HepG2 (cell line): ENCODE measurements around the gene PNPLA2. TPM values are rescaled to one million over a fixed set of nuclear protein-coding genes. Genes with fewer than 3 reads are reported as not detected.
A peak's percentile ranks its signal among the peaks of the same experiment; 100 is the strongest.

ENCODE experiments used
- AGO2 ChIP-seq: fragments of 200-400 bp; formaldehyde crosslinking; optimal IDR thresholded peaks from 2 replicates; pipeline ENCODE3; 2017; ENCODE audit warnings: mild to moderate bottlenecking, low read depth, low read length, moderate library complexity
- AKNA ChIP-seq: sonication (generic); formaldehyde crosslinking; IDR thresholded peaks from 2 replicates; pipeline ENCODE4 v1.4.0; 2020; ENCODE audit warnings: missing genetic modification reagents, borderline replicate concordance
- ARID4A ChIP-seq: sonication (generic); formaldehyde crosslinking; IDR thresholded peaks from 2 replicates; pipeline ENCODE4 v1.5.0; 2020; ENCODE audit warnings: mild to moderate bottlenecking, missing genetic modification reagents, borderline replicate concordance
- GMEB1 ChIP-seq: sonication (generic); formaldehyde crosslinking; IDR thresholded peaks from 2 replicates; pipeline ENCODE4 v1.5.1; 2020; ENCODE audit warnings: missing genetic modification reagents, mild to moderate bottlenecking, borderline replicate concordance
- KAT2B ChIP-seq: fragments of 150-350 bp; IDR thresholded peaks from 2 replicates; pipeline ENCODE4 v1.6.1; 2014; ENCODE audit warnings: low read depth, low read length, borderline replicate concordance
- MAX ChIP-seq: IDR thresholded peaks from 2 replicates; pipeline ENCODE4 v1.6.1; 2012; ENCODE audit warnings: inconsistent platforms
- TBX2 ChIP-seq: sonication (generic); formaldehyde crosslinking; IDR thresholded peaks from 2 replicates; pipeline ENCODE4 v1.5.0; 2020; ENCODE audit warnings: missing genetic modification reagents, mild to moderate bottlenecking, borderline replicate concordance
- ZNF121 ChIP-seq: sonication (generic); formaldehyde crosslinking; IDR thresholded peaks from 2 replicates; pipeline ENCODE4 v1.5.0; 2020; ENCODE audit warnings: mild to moderate bottlenecking, missing genetic modification reagents
- ZNF124 ChIP-seq: sonication (generic); formaldehyde crosslinking; IDR thresholded peaks from 2 replicates; pipeline ENCODE4 v1.4.0; 2020; ENCODE audit warnings: missing genetic modification reagents
- ZNF205 ChIP-seq: IDR thresholded peaks from 2 replicates; pipeline ENCODE4 v1.6.1; 2018; ENCODE audit warnings: missing biosample characterization, missing genetic modification reagents
- ZNF34 ChIP-seq: sonication (generic); formaldehyde crosslinking; IDR thresholded peaks from 2 replicates; pipeline ENCODE4 v1.4.0; 2020; ENCODE audit warnings: mild to moderate bottlenecking, missing genetic modification reagents, borderline replicate concordance
- ZNF350 ChIP-seq: sonication (generic); formaldehyde crosslinking; IDR thresholded peaks from 2 replicates; pipeline ENCODE4 v1.4.0; 2020; ENCODE audit warnings: mild to moderate bottlenecking, low read depth, missing genetic modification reagents, borderline replicate concordance
- polyA plus RNA-seq, 8 experiments: library from polyadenylated mRNA; depleted of rRNA in 3 of 8; stranded (reverse) in 7 of 8; unstranded in 1 of 8; fragments of >200 nt; fragmentation: Illumina TruSeq in 4 of 8; extraction: Trizol in 4 of 8; gene quantifications; 2 replicates each; pipeline versions ENCODE4 v1.2.1 to v1.2.3, GENCODE V29; 2011 to 2016; ENCODE audit warnings: low read depth in 4 of 8, missing spikeins in 1 of 8, mixed read lengths in 1 of 8; ENCODE audit not compliant: insufficient read depth in 1 of 8
- total RNA-seq, 5 experiments: library from RNA; depleted of rRNA; stranded (reverse); fragments of >200 nt; fragmentation: Illumina TruSeq; extraction: Trizol; gene quantifications; 2 replicates each; pipeline ENCODE4 v1.2.3, GENCODE V29; 2016; ENCODE audit warnings: low read depth in 1 of 5
- TF ChIP-seq, protein P1 (sequence below): IDR thresholded peaks from 2 replicates; pipeline ENCODE4 v1.6.1; 2018; ENCODE audit warnings: missing genetic modification reagents, mild to moderate bottlenecking, missing compliant biosample characterization
- TF ChIP-seq, protein P2 (sequence below): sonication (generic); formaldehyde crosslinking; IDR thresholded peaks from 2 replicates; pipeline ENCODE4 v1.8.1; 2023; ENCODE audit warnings: missing genetic modification reagents, inconsistent platforms, borderline replicate concordance

Gene PNPLA2
- total and polyA plus RNA-seq, 2 of the 13 experiments (the other 11 are each of a cell fraction or from before 2014, with no cell fraction given) = 10.5 to 43.2 TPM

DNA sequence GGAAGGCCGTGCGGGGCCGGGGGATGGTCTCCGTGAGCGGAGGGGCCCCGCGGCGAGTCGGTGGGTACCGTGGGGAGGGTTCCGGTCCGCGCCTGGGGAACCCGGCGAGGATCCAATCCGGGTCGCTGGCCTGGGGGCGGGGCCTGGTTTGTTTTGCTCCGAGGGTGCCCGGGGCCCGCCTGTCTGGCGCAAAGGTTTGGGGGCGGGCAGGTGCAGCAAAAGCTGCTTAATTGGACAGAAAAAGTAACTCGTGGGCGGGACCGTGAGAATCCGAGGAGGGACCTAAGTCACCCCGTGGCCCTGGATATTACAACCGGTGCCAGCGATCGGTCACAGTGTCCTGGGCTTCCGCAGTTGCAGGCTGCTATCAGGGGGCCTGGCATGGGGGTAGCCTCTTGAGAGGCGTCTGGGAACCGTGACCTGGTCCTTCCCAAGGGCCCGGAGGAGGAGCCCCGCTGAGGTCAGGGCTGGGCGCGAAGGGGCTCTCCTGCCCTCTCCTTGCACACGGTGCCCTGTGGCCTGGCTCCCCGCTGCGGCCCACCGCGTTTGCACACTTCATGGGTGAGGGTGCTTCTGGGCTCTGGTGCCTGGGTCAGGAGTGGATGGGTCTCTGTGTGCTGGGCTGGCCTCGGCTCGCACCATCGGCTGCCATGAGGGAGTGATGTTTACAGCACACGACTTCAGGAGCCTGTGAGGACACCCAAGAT is 1.4 kb downstream of the PNPLA2 start (continued):
- TF ChIP-seq, protein P1, sequence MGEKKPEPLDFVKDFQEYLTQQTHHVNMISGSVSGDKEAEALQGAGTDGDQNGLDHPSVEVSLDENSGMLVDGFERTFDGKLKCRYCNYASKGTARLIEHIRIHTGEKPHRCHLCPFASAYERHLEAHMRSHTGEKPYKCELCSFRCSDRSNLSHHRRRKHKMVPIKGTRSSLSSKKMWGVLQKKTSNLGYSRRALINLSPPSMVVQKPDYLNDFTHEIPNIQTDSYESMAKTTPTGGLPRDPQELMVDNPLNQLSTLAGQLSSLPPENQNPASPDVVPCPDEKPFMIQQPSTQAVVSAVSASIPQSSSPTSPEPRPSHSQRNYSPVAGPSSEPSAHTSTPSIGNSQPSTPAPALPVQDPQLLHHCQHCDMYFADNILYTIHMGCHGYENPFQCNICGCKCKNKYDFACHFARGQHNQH (CRISPR knock-in tag) = no peak
- TF ChIP-seq ZNF124 (CRISPR knock-in tag) = no peak
- TF ChIP-seq ZNF205 (CRISPR knock-in tag) = no peak
- TF ChIP-seq MAX = no peak
- TF ChIP-seq AKNA (CRISPR knock-in tag) = no peak
- peak; percentile 35 for TF ChIP-seq TBX2 (CRISPR knock-in tag)
- no peak for TF ChIP-seq GMEB1 (CRISPR knock-in tag)
- no peak; the same call in none of the 2 replicates for TF ChIP-seq ARID4A (CRISPR knock-in tag)
- TF ChIP-seq ZNF350 (CRISPR knock-in tag) = no peak
- TF ChIP-seq AGO2 = peak; percentile 45
- TF ChIP-seq KAT2B = no peak
- TF ChIP-seq ZNF34 (CRISPR knock-in tag) = no peak
- TF ChIP-seq, protein P2, sequence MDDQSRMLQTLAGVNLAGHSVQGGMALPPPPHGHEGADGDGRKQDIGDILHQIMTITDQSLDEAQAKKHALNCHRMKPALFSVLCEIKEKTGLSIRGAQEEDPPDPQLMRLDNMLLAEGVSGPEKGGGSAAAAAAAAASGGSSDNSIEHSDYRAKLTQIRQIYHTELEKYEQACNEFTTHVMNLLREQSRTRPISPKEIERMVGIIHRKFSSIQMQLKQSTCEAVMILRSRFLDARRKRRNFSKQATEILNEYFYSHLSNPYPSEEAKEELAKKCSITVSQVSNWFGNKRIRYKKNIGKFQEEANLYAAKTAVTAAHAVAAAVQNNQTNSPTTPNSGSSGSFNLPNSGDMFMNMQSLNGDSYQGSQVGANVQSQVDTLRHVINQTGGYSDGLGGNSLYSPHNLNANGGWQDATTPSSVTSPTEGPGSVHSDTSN (CRISPR knock-in tag) = 0 out of 2 replicates have a peak, but pooled peaks have one; percentile 27
- no peak for TF ChIP-seq ZNF121 (CRISPR knock-in tag)
